Stimulated activated effector memory CD8-positive, alpha-beta T cell treated with anti-CD3 and anti-CD28 coated beads, Interleukin-12 subunit alpha, Interleukin-12 subunit beta, amount 100 ng/mL, for 72 hours (primary cell): Measurements from ENCODE around the gene PHF20.
A peak's percentile ranks its signal among the peaks of the same experiment; 100 is the strongest.

Source experiments
- ATAC-seq: fragments of 150-1000 bp; cut with Tn5 transposase; 2 replicates; pipeline ENCODE4 v1.10.0; 2021
- DNase-seq, 2 donors: peaks; one replicate each; pipeline ENCODE4 v3.0.0; 2021 to 2022; ENCODE audit warnings: low spot score in 2 of 2
- H3K27ac Mint-ChIP-seq: one replicate; pipeline ENCODE4 v1.8.0; 2022; ENCODE audit warnings: mild to moderate bottlenecking, mixed read lengths
- H3K36me3 Mint-ChIP-seq: one replicate; pipeline ENCODE4 v1.8.0; 2022; ENCODE audit warnings: mild to moderate bottlenecking, mixed read lengths
- H3K4me1 Mint-ChIP-seq: one replicate; pipeline ENCODE4 v1.8.0; 2022; ENCODE audit warnings: mixed read lengths
- H3K4me3 Mint-ChIP-seq: one replicate; pipeline ENCODE4 v1.8.0; 2022; ENCODE audit warnings: mild to moderate bottlenecking, mixed read lengths
- H3K9me3 Mint-ChIP-seq: one replicate; pipeline ENCODE4 v1.8.0; 2022; ENCODE audit warnings: mixed read lengths

The PHF20 gene

DNA sequence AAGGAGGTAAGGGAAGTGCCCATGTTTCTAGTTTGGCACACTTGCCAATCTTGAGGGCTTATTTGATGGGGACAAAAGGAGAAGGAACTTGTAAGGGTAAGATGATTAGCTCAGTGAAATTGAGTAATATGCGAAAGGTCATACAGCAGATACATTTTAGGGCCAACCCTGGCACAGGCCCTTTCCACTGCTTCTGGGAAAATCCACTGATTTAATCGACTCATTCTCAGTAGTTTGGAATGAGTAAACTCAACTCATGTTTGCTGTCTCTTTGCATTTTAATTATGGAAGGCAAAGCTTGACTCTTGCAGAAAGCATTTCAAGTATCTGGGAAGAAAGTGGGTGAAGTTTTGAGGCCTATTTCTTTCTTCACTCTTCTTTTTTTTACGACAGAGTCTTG is 20.0 kb downstream of the PHF20 start:
- H3K4me3 Mint-ChIP-seq, result no peak overlapping the region
- no peaks in the 10 kb centered on the region for H3K9me3 Mint-ChIP-seq
- DNase-seq, result no peak
- peak; percentile 71 for ATAC-seq
- H3K4me1 Mint-ChIP-seq, result peaks cover 15% of the 10 kb centered on the region
- H3K27ac Mint-ChIP-seq, result peak overlapping the region; percentile 13
- H3K36me3 Mint-ChIP-seq, result peaks cover 36% of the 10 kb centered on the region

DNA sequence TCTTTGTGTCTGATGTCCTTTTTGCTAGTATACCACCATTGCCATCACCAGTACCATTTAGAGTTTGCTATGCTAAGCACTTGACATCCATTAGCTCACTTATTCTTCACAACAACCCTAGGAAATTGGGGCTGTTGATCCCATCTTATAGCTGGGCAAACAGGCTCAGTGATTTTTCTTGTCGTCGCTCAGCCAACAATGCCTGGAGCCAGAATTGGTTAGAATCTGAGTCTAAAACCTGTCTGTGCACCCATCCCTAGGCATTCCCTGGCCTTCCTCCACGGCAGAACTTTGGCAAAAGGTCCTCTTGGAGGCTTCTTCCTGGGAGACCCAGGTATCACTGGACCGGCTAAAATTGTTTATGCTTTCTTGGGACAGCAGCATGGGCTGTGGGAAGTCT is 20.9 kb downstream of the PHF20 start:
- H3K4me1 Mint-ChIP-seq, result peaks cover 15% of the 10 kb centered on the region
- H3K36me3 Mint-ChIP-seq, result peaks cover 27% of the 10 kb centered on the region
- DNase-seq, result no peak
- H3K27ac Mint-ChIP-seq, result peak overlapping the region; percentile 17
- no peak overlapping the region for H3K4me3 Mint-ChIP-seq
- H3K9me3 Mint-ChIP-seq, result no peaks in the 10 kb centered on the region
- ATAC-seq, result no peak

DNA sequence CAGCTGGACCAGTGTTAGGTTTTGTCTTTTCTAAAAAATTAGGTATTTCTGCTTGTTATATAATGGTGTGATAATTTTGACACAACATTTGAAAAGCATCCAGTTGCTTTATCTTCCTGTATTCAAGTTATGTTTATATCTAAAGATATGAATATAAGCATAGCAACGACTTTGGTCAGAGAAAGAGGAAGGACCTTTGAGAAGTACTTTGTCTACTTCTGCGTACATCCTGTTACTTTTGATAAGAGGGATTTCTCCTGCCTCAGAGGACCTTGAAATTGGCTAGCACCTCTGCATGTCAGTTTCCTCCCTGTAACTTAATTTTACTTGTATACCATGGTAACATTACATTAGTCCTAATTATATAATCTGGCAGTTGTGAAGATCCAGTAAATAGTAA is 24.8 kb downstream of the PHF20 start:
- Mint-ChIP-seq H3K4me3 (no peak overlapping the region), H3K27ac (no peak overlapping the region), H3K9me3 (no peaks in the 10 kb centered on the region), H3K4me1 (peaks cover 19% of the 10 kb centered on the region), H3K36me3 (peaks cover 51% of the 10 kb centered on the region)
- ATAC-seq (no peak), DNase-seq (no peak)

DNA sequence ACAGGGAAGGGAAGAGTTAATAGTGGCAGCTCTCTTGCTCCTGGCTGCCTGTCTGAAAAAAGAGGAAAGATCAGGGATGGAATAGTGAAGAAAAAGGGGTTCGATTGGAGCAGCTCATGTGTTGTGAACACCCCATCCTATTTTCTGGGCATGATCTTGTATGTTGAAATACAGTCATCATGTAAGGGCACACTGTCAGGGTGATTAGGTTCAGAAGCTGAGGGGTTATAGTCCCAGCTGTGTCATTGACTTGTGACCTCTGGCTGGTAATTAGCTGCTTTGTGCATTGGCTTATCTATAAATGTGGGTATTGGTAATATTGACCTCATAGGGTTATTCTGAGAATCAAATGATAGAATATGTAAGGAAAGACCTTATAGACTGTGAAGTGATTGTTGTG is 30.1 kb downstream of the PHF20 start:
- ATAC-seq (no peak), DNase-seq (no peak)
- H3K4me1 Mint-ChIP-seq, result peaks cover 12% of the 10 kb centered on the region
- H3K27ac Mint-ChIP-seq, result peak overlapping the region; percentile 38
- H3K36me3 Mint-ChIP-seq, result peaks cover 92% of the 10 kb centered on the region
- H3K4me3 Mint-ChIP-seq, result no peak overlapping the region
- H3K9me3 Mint-ChIP-seq, result no peaks in the 10 kb centered on the region

DNA sequence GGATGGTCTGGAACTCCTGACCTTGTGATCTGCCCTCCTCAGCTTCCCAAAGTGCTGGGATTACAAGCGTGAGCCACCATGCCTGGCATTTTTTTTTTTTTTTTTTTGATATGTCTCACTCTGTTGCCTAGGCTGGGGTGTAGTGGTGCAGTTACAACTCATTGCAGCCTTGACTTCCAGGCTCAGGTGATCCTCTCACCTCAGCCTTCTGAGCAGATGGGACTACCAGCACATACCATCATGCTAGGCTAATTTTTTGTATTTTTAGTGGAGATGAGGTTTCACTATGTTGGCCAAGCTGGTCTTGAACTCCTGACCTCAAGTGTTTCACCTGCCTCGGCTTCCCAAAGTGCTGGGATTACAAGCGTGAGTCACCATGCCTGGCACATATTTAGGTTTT is 34.3 kb downstream of the PHF20 start:
- Mint-ChIP-seq H3K27ac (no peak overlapping the region), H3K4me3 (no peak overlapping the region), H3K4me1 (peaks cover 15% of the 10 kb centered on the region), H3K36me3 (peaks cover 97% of the 10 kb centered on the region), H3K9me3 (no peaks in the 10 kb centered on the region)
- ATAC-seq (no peak), DNase-seq (no peak)

DNA sequence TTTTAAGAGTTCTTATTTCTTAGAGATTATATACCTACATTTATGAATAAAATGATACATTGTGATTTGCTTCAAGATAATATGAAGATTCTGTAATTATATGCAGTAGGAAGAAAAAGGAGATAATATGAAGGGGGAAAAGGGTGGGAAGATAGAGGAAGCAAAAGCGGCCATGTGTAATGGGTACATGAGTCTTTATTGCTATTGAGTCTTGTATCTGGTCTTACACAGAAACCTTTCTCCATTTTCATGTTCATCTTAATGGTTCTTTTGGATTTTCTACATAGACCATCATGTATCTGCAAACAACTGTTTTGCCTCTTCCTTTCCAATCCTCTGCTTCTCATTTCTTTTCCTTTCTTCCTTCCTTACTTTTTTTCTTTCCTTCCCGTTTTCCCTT is 36.1 kb downstream of the PHF20 start:
- H3K4me3 Mint-ChIP-seq, result no peak overlapping the region

DNA sequence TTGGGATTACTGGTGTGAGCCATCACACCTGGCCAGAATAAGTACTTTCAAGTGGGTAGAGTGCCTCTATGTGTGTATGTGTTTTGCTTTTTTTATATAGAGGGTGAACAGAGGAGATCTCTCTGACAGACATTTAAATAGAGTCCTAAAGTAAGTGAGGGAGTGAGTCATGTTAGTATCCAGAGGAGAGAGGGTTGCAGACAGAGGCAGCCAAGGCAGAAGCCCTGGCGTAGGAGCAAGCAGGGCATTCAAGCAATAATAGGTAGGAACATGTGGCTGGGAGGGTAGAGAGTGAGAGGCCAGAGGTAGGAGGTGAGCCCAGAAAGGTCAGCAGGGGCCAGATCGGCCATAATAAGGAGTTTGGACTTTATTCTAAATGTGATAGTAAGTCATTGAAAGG is 48.9 kb downstream of the PHF20 start:
- peaks cover 29% of the 10 kb centered on the region for H3K4me1 Mint-ChIP-seq
- ATAC-seq (no peak), DNase-seq (no peak)
- H3K36me3 Mint-ChIP-seq, result peaks cover 75% of the 10 kb centered on the region
- H3K27ac Mint-ChIP-seq, result peak overlapping the region; percentile 39
- H3K4me3 Mint-ChIP-seq, result no peak overlapping the region
- no peaks in the 10 kb centered on the region for H3K9me3 Mint-ChIP-seq

More for the DNA sequence above, 36.1 kb downstream of the PHF20 start:
- peaks cover 5% of the 10 kb centered on the region for H3K4me1 Mint-ChIP-seq
- ATAC-seq (no peak), DNase-seq (no peak)
- H3K9me3 Mint-ChIP-seq, result no peaks in the 10 kb centered on the region
- no peak overlapping the region for H3K27ac Mint-ChIP-seq
- H3K36me3 Mint-ChIP-seq, result peaks cover 95% of the 10 kb centered on the region

DNA sequence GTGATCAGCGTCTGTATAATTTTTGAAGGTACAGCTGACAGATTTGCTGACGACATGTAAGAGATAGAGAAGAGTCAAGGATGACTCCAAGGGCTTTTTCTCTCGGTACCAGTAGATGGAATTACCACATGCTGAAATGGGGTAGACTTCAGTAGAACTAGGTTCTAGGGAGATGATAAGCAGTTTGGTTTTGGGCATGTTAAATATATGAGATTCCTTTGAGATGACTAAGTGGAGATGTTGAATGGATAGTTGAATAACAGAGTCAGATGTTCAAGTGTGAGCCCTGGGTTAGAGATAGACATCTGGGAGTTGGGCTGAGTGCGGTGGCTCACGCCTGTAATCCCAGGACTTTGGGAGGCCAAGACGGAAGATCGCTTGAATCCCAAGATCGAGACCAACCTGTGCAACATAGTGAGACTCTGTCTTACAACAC is 50.0 kb downstream of the PHF20 start:
- H3K27ac Mint-ChIP-seq, result no peak overlapping the region
- peaks cover 64% of the 10 kb centered on the region for H3K36me3 Mint-ChIP-seq
- DNase-seq (no peak), ATAC-seq (no peak)
- no peak overlapping the region for H3K4me3 Mint-ChIP-seq
- peaks cover 36% of the 10 kb centered on the region for H3K4me1 Mint-ChIP-seq
- no peaks in the 10 kb centered on the region for H3K9me3 Mint-ChIP-seq

DNA sequence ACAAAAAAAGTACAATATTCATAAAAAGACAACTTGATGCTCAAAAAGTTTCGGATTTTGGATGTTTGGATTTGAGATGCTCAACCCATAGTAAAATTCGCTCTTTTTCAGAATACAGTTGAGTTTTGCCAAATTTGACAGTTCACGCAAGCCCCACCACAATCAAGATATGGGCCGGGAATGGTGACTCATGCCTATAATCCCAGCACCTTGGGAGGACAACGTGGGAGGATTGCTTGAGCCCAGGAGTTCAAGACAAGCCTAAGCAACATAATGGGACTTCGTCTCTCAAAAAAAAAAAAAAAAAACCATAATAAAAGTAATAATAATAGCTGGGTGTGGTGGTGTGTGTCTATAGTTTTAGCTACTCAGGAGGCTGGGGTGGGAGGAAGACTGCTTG is 51.3 kb downstream of the PHF20 start:
- DNase-seq (no peak), ATAC-seq (no peak)
- H3K4me1 Mint-ChIP-seq, result peaks cover 36% of the 10 kb centered on the region
- no peak overlapping the region for H3K27ac Mint-ChIP-seq
- H3K9me3 Mint-ChIP-seq, result no peaks in the 10 kb centered on the region
- H3K4me3 Mint-ChIP-seq, result no peak overlapping the region
- H3K36me3 Mint-ChIP-seq, result peaks cover 58% of the 10 kb centered on the region

DNA sequence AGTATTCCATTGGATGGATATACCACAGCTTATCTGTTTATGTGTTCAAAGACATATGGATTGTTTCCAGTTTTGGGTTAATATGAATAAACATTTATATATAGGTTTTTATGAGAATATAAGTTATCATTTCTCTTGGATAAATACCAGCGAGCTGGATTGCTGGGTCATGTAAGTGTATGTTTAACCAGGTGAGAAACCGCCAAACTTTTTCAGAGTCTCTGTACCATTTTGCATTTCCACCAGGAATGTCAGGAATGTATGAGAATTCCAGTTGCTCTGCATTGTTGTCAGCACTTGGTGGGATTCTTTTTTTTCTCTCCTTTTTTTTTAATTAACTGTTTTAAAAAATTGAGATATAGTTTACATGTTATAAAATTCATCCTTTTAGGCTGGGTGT is 52.1 kb downstream of the PHF20 start:
- DNase-seq, result no peak
- H3K36me3 Mint-ChIP-seq, result peaks cover 53% of the 10 kb centered on the region

DNA sequence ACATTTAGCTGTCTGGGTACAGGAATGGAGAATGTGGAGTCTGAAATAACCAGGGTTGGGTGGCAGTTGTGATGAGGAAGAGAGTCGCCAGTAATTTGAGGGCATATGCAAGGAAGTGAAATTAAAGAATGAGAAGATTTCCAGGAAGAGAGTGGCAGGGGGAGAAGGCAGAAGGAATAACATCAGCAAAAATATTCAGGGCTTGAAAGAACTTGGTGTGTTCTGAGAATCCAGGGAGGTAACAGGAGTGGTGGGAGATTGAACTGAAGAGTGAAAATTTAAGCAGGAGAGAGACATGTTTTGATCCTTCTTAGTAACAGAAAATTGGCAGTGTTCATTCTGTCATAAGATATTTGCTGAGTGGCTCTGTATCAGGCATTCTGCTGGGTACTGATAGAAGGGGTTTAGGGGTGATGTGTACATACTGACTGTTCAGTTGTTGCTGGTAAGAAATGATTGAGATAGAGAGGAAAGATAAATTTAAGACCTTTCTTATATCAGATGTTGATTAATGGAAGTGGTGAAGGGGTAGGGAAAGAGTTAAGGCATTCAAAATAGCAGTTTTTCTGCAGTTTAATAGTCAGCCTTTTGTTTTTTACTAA is 54.7 kb downstream of the PHF20 start:
- DNase-seq (no peak), ATAC-seq (no peak)
- Mint-ChIP-seq H3K4me1 (peaks cover 31% of the 10 kb centered on the region), H3K9me3 (peaks cover 2% of the 10 kb centered on the region), H3K27ac (peak overlapping the region; percentile 35), H3K4me3 (no peak overlapping the region), H3K36me3 (peaks cover 47% of the 10 kb centered on the region)

More for the DNA sequence above, 52.1 kb downstream of the PHF20 start:
- Mint-ChIP-seq H3K27ac (no peak overlapping the region), H3K4me1 (peaks cover 32% of the 10 kb centered on the region), H3K4me3 (no peak overlapping the region), H3K9me3 (no peaks in the 10 kb centered on the region)
- no peak for ATAC-seq

DNA sequence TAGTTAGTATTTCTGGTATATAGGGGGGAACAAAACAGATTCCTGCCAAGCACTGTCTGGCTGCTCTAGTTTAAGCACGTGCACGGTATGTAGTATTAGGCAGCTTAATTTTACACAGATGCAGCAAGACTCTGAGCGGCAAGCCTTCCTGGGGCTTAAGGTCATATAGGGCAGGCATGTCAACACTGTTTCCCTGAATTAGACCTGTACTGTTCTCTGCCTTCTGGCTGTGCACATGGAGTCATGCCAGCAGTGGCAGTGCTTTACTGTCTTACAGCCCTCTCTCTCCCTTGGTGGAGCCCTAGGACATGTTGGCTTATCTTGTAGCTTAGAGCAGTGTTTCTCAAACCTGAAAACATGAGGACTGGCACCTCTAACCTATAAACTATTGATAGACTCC is 56.6 kb downstream of the PHF20 start:
- H3K27ac Mint-ChIP-seq, result no peak overlapping the region
- ATAC-seq, result no peak
- H3K4me1 Mint-ChIP-seq, result peaks cover 38% of the 10 kb centered on the region
- peaks cover 2% of the 10 kb centered on the region for H3K9me3 Mint-ChIP-seq
- no peak for DNase-seq
- H3K36me3 Mint-ChIP-seq, result peaks cover 30% of the 10 kb centered on the region
- H3K4me3 Mint-ChIP-seq, result no peak overlapping the region

DNA sequence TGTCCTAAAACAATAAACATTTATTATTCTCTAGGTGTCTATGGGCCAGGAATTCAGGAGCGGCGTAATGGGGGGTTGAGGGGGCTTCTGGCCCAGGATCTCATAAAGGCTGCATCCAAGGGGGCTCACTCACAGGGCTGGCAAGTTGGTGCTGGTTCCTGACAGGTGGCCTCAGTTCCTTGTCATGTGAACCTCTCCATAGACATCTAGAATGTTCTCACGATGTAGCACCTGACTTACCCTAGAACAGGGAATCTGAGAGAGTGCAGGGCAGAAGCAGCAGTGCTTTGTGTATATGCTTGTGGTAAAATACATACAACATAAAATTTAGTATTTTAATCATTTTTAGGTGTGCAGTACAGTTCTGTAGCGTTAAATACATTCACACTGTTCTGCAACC is 57.1 kb downstream of the PHF20 start:
- H3K27ac Mint-ChIP-seq, result peak overlapping the region; percentile 45

DNA sequence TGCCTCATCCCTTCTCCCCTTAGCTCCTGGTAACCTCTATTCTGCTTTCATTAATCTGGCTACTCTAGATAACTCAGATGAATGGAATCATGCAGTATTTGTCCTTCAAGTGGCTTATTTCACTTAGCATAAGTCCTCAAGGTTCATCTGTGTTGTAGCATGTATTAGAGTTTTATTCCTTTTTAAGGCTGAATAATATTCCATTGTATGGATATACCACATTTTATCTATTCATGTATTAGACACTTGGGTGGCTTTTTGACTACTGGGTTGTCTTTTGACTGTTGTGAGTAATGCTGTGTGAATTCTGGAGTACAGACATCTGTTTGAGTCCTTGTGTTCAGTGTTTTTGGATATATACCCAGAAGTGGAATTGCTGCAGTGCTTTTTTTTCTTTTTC is 58.4 kb downstream of the PHF20 start:
- H3K4me3 Mint-ChIP-seq, result no peak overlapping the region
- H3K9me3 Mint-ChIP-seq, result peaks cover 2% of the 10 kb centered on the region
- ATAC-seq, result no peak
- no peak for DNase-seq
- H3K4me1 Mint-ChIP-seq, result peaks cover 39% of the 10 kb centered on the region
- peaks cover 29% of the 10 kb centered on the region for H3K36me3 Mint-ChIP-seq
- no peak overlapping the region for H3K27ac Mint-ChIP-seq

More for the DNA sequence above, 57.1 kb downstream of the PHF20 start:
- peaks cover 39% of the 10 kb centered on the region for H3K4me1 Mint-ChIP-seq
- H3K4me3 Mint-ChIP-seq, result no peak overlapping the region
- peaks cover 25% of the 10 kb centered on the region for H3K36me3 Mint-ChIP-seq
- ATAC-seq (no peak), DNase-seq (no peak)
- H3K9me3 Mint-ChIP-seq, result peaks cover 2% of the 10 kb centered on the region

DNA sequence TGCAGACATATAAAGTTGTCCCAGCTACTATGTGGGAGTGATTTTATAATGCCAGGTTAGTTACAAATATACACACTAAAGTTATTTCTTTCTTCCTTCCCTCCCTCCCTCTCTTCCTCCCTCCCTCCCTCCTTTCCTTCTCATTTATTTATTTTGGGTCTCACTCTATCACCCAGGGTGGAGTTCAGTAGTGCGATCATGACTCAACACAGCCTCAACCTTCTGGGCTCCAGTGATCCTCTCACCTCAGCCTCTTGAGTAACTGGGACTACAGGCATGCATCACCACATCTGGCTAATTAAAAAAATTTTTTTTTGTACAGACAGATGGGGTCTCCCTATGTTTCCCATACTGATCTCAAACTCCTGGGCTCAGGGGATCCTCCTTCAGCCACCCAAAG is 59.2 kb downstream of the PHF20 start:
- Mint-ChIP-seq H3K36me3 (peaks cover 37% of the 10 kb centered on the region), H3K4me3 (no peak overlapping the region), H3K9me3 (peaks cover 2% of the 10 kb centered on the region), H3K27ac (no peak overlapping the region), H3K4me1 (peaks cover 38% of the 10 kb centered on the region)
- no peak for DNase-seq
- peak; percentile 56 for ATAC-seq

DNA sequence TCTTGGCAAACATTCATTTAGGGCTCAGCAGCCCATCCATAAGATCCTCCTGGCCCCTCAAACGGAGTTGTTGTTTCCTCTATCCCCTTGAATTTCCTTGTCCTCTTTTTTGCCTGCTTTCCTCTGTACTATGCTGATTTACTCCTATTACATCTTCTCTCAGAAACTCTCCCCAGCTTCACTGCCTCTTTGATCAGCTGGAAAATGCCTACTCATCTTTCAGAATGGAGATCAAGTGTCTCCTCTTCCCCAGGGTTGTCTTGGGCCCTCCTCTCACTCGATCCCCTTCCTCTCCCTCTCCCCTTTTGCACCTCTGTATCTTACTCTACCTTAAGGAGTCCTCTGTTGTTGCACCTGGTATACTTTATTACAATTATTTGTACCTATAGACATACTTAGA is 60.2 kb downstream of the PHF20 start:
- Mint-ChIP-seq H3K27ac (peak overlapping the region; percentile 16), H3K4me3 (no peak overlapping the region), H3K36me3 (peaks cover 43% of the 10 kb centered on the region), H3K9me3 (peaks cover 2% of the 10 kb centered on the region), H3K4me1 (peaks cover 31% of the 10 kb centered on the region)
- no peak for ATAC-seq
- no peak for DNase-seq

DNA sequence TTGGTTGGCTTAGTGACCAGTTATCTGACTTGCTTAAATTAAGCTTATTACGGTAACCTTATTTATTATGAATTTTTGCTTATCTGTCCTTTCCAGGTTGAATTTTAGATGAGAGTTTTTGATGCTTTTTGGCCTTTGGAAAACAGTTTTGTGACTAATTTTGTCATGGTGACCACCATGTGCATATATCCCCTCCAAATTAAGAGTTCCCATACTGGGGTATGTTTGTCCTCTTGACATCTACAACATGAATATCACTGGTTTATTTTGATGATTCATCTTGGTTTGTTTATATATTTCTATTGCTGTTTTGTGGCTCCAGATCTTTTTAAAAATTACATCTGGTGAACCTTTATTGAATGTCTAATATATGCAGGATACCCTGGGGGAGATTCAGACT is 61.4 kb downstream of the PHF20 start:
- Mint-ChIP-seq H3K4me3 (no peak overlapping the region), H3K4me1 (peaks cover 40% of the 10 kb centered on the region), H3K36me3 (peaks cover 53% of the 10 kb centered on the region), H3K9me3 (peaks cover 2% of the 10 kb centered on the region), H3K27ac (no peak overlapping the region)
- ATAC-seq, result no peak
- no peak for DNase-seq
